ENCODE data around the gene COL3A1. TPM values are rescaled to one million over a fixed set of nuclear protein-coding genes. Genes with fewer than 3 reads are reported as not detected.

The COL3A1 gene
- total RNA-seq, 1 donor from 2014 or later: 7,546 TPM

DNA sequence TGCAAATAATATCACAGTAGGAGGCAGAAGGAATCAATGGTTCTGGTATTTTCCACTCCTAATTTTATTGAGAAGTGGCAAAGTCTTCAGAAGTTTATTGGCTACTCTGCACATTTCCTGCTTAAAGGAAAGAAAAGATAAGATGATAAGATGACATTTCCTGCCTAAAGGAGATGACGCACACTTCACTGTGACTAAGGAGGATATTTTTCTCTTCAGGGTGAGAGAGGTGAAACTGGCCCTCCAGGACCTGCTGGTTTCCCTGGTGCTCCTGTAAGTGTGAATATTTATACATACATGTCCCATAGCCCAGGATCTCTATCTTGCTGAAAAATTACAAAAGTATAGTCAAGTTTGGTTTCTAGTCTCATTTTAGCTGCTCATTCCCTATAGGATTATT, 27.9 kb downstream of the COL3A1 start:
- Mint-ChIP-seq H3K4me1 (ENCODE audit: unreplicated experiment) (peaks cover 45% of the 10 kb centered on the region), H3K27me3 (ENCODE audit: unreplicated experiment) (no peaks in the 10 kb centered on the region), H3K36me3 (ENCODE audit: unreplicated experiment) (peaks cover 71% of the 10 kb centered on the region), H3K9me3 (ENCODE audit: unreplicated experiment) (no peaks in the 10 kb centered on the region), H3K27ac (ENCODE audit: unreplicated experiment) (peak overlapping the region; percentile 86), H3K4me3 (ENCODE audit: unreplicated experiment) (no peak overlapping the region)
- no peak for DNase-seq (ENCODE audit: extremely low spot score, unreplicated experiment)
- TF ChIP-seq, protein P1, sequence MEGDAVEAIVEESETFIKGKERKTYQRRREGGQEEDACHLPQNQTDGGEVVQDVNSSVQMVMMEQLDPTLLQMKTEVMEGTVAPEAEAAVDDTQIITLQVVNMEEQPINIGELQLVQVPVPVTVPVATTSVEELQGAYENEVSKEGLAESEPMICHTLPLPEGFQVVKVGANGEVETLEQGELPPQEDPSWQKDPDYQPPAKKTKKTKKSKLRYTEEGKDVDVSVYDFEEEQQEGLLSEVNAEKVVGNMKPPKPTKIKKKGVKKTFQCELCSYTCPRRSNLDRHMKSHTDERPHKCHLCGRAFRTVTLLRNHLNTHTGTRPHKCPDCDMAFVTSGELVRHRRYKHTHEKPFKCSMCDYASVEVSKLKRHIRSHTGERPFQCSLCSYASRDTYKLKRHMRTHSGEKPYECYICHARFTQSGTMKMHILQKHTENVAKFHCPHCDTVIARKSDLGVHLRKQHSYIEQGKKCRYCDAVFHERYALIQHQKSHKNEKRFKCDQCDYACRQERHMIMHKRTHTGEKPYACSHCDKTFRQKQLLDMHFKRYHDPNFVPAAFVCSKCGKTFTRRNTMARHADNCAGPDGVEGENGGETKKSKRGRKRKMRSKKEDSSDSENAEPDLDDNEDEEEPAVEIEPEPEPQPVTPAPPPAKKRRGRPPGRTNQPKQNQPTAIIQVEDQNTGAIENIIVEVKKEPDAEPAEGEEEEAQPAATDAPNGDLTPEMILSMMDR (IDR thresholded peaks at IDR 0.05): no peak

DNA sequence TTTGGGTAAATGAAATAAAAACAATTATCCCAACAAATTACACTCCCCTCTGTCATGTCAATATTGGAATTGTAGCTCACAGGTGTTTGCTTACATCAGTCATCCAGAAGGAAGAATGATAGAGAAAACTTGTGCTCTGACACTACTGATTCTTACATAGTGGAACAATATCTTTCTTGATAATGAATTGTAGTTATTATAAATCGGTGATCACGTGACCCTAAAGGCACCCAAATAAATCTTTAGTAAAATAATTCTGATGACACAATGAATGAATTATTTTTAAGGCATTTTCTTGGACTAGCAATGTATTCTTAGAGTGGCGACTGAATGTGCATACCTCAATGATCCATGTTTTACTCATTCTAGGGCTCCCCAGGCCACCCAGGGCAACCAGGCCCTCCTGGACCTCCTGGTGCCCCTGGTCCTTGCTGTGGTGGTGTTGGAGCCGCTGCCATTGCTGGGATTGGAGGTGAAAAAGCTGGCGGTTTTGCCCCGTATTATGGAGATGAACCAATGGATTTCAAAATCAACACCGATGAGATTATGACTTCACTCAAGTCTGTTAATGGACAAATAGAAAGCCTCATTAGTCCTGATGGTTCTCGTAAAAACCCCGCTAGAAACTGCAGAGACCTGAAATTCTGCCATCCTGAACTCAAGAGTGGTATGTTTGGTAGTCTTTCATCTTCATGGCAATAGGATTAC, 34.5 kb downstream of the COL3A1 start:
- TF ChIP-seq, protein P1 (IDR thresholded peaks at IDR 0.05): no peak
- H3K4me1 Mint-ChIP-seq (ENCODE audit: unreplicated experiment): peaks cover 58% of the 10 kb centered on the region
- no peak for DNase-seq (ENCODE audit: extremely low spot score, unreplicated experiment)
- H3K27me3 Mint-ChIP-seq (ENCODE audit: unreplicated experiment): no peaks in the 10 kb centered on the region
- H3K36me3 Mint-ChIP-seq (ENCODE audit: unreplicated experiment): peaks cover 75% of the 10 kb centered on the region
- no peak overlapping the region for H3K4me3 Mint-ChIP-seq (ENCODE audit: unreplicated experiment)
- H3K9me3 Mint-ChIP-seq (ENCODE audit: unreplicated experiment): no peaks in the 10 kb centered on the region
- peak overlapping the region; percentile 77 for H3K27ac Mint-ChIP-seq (ENCODE audit: unreplicated experiment)

DNA sequence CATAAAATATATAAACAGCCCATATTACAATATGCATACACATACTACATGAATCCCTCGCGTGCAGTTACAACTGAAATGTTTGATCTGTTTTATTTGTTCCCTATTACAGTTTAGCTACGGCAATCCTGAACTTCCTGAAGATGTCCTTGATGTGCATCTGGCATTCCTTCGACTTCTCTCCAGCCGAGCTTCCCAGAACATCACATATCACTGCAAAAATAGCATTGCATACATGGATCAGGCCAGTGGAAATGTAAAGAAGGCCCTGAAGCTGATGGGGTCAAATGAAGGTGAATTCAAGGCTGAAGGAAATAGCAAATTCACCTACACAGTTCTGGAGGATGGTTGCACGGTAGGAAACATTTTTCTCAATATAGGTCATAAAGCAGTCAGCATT, 36.4 kb downstream of the COL3A1 start:
- Mint-ChIP-seq H3K4me1 (ENCODE audit: unreplicated experiment) (peaks cover 71% of the 10 kb centered on the region), H3K36me3 (ENCODE audit: unreplicated experiment) (peaks cover 62% of the 10 kb centered on the region), H3K27me3 (ENCODE audit: unreplicated experiment) (no peaks in the 10 kb centered on the region), H3K27ac (ENCODE audit: unreplicated experiment) (peak overlapping the region; percentile 56), H3K4me3 (ENCODE audit: unreplicated experiment) (no peak overlapping the region), H3K9me3 (ENCODE audit: unreplicated experiment) (no peaks in the 10 kb centered on the region)
- no peak for DNase-seq (ENCODE audit: extremely low spot score, unreplicated experiment)
- TF ChIP-seq, protein P1 (IDR thresholded peaks at IDR 0.05): no peak

DNA sequence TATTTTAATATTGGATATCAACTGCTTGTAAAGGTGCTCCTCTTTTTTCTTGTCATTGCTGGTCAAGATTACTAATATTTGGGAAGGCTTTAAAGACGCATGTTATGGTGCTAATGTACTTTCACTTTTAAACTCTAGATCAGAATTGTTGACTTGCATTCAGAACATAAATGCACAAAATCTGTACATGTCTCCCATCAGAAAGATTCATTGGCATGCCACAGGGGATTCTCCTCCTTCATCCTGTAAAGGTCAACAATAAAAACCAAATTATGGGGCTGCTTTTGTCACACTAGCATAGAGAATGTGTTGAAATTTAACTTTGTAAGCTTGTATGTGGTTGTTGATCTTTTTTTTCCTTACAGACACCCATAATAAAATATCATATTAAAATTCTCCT, 38.2 kb downstream of the COL3A1 start:
- peaks cover 80% of the 10 kb centered on the region for H3K4me1 Mint-ChIP-seq (ENCODE audit: unreplicated experiment)
- H3K9me3 Mint-ChIP-seq (ENCODE audit: unreplicated experiment): no peaks in the 10 kb centered on the region
- no peak overlapping the region for H3K4me3 Mint-ChIP-seq (ENCODE audit: unreplicated experiment)
- DNase-seq (ENCODE audit: extremely low spot score, unreplicated experiment): no peak
- H3K27ac Mint-ChIP-seq (ENCODE audit: unreplicated experiment): peak overlapping the region; percentile 80
- H3K36me3 Mint-ChIP-seq (ENCODE audit: unreplicated experiment): peaks cover 52% of the 10 kb centered on the region
- TF ChIP-seq, protein P1 (IDR thresholded peaks at IDR 0.05): no peak
- no peaks in the 10 kb centered on the region for H3K27me3 Mint-ChIP-seq (ENCODE audit: unreplicated experiment)

DNA sequence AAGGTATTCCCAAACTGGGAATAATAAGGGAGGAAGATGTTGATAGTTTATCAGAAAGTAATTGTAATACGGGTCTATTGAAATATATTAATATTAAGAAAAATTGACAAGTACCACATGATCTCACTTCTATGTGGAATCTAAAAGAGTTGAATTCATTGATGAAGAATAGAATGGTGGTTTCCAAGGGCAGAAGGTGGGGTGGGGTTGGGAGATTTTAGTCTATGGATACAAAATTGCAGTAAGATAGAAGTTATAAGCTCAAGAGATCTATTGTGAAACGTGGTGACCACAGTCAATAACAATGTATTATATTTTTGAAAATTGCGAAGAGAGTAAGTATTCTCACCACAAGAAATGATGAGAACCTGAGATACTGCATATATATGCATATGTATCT, 38.9 kb downstream of the COL3A1 start:
- H3K27me3 Mint-ChIP-seq (ENCODE audit: unreplicated experiment): no peaks in the 10 kb centered on the region
- no peaks in the 10 kb centered on the region for H3K9me3 Mint-ChIP-seq (ENCODE audit: unreplicated experiment)
- peaks cover 82% of the 10 kb centered on the region for H3K4me1 Mint-ChIP-seq (ENCODE audit: unreplicated experiment)
- TF ChIP-seq, protein P1 (IDR thresholded peaks at IDR 0.05): no peak
- peak overlapping the region; percentile 80 for H3K27ac Mint-ChIP-seq (ENCODE audit: unreplicated experiment)
- no peak overlapping the region for H3K4me3 Mint-ChIP-seq (ENCODE audit: unreplicated experiment)
- peaks cover 45% of the 10 kb centered on the region for H3K36me3 Mint-ChIP-seq (ENCODE audit: unreplicated experiment)
- DNase-seq (ENCODE audit: extremely low spot score, unreplicated experiment): no peak
